ENCODE results near the gene COL11A2. TPM values are rescaled to one million over a fixed set of nuclear protein-coding genes. Genes with fewer than 3 reads are reported as not detected.
"Not testable (repeated sequence)": the region's sequence is repeated elsewhere in the genome, so short reads cannot be mapped to it uniquely, and the experiment has no call there.

COL11A2 gene
- total RNA-seq, 1 experiment from 2014 or later = 2.3 TPM

GRCh38 chr6:33151050-33151449 is 41.2 kb downstream of the COL11A2 start:
- no peak overlapping the region for H2BK15ac ChIP-seq (ENCODE audit: low read depth, low read length)
- no peak for TF ChIP-seq CTCF (conservative IDR thresholded peaks at IDR 0.05)
- no peak overlapping the region for H3K18ac ChIP-seq (ENCODE audit: insufficient read length, low read depth, low read length)
- H2BK120ac ChIP-seq (ENCODE audit: low read depth, low read length, poor library complexity, severe bottlenecking) = no peak overlapping the region
- no peak overlapping the region for H2AK5ac ChIP-seq (ENCODE audit: insufficient read length, low read length)
- H3K27me3 ChIP-seq (ENCODE audit: insufficient read depth, low read length) = no peaks in the 10 kb centered on the region
- no peak overlapping the region for H3K56ac ChIP-seq (ENCODE audit: insufficient read length, low read depth, low read length)
- H3K79me2 ChIP-seq (ENCODE audit: insufficient read depth, low read length) = no peaks in the 10 kb centered on the region
- H4K91ac ChIP-seq (ENCODE audit: insufficient read length, low read depth, low read length) = no peak overlapping the region
- H4K5ac ChIP-seq (ENCODE audit: insufficient read length, low read depth, low read length) = no peak overlapping the region
- no peak overlapping the region for H2BK20ac ChIP-seq (ENCODE audit: low read depth, low read length, poor library complexity, severe bottlenecking)
- H3K9ac ChIP-seq (ENCODE audit: extremely low read depth, insufficient read length, low read length) = no peak overlapping the region
- H3K27ac ChIP-seq (ENCODE audit: insufficient read length, low read depth, low read length) = no peak overlapping the region
- no peaks in the 10 kb centered on the region for H3K23me2 ChIP-seq (ENCODE audit: insufficient read length, low read depth, low read length, poor library complexity, severe bottlenecking)
- H2BK12ac ChIP-seq (ENCODE audit: insufficient read length, low read depth, low read length) = no peak overlapping the region
- no peak for DNase-seq
- no CpG with 5 or more reads among the region's 1 CpG for WGBS (ENCODE audit: extremely low coverage, insufficient read length, low lambda C conversion rate)
- H3K9me3 ChIP-seq (ENCODE audit: control insufficient read depth, low read depth, low read length) = no peaks in the 10 kb centered on the region
- H3K4me1 Mint-ChIP-seq = peaks cover 16 to 17% of the 10 kb centered on the region in 2 experiments
- no peak overlapping the region for H3K4me2 ChIP-seq (ENCODE audit: insufficient read depth, insufficient read length, low read length)
- no peak overlapping the region for H3K23ac ChIP-seq (ENCODE audit: insufficient read length, low read depth, low read length)
- no peak overlapping the region for H3K14ac ChIP-seq (ENCODE audit: insufficient read depth, low read length)
- peaks cover 13 to 16% of the 10 kb centered on the region in 2 experiments for H3K9me3 Mint-ChIP-seq
- H3K4ac ChIP-seq (ENCODE audit: low read depth, low read length) = no peak overlapping the region
- H2AFZ ChIP-seq (ENCODE audit: low read length) = no peak overlapping the region
- no peaks in the 10 kb centered on the region for H3K79me1 ChIP-seq (ENCODE audit: insufficient read depth, low read depth, low read length, poor library complexity, severe bottlenecking)
- peaks cover 17% of the 10 kb centered on the region for H3K27me3 Mint-ChIP-seq (ENCODE audit: low read depth)
- no peaks in the 10 kb centered on the region for H3K4me1 ChIP-seq (ENCODE audit: insufficient read depth, low read length)
- no peak overlapping the region for H3K27ac Mint-ChIP-seq
- no peak overlapping the region for H3K4me3 Mint-ChIP-seq
- H4K20me1 ChIP-seq (ENCODE audit: control insufficient read depth, insufficient read depth, insufficient read length) = no peaks in the 10 kb centered on the region
- H3K36me3 Mint-ChIP-seq (ENCODE audit: insufficient read depth in 1 of 3, low read depth in 3 of 3) = peaks cover 4 to 10% (median 10%) of the 10 kb centered on the region in 3 experiments; a peak in 6 of 7 replicates
- H4K8ac ChIP-seq (replicated peaks; ENCODE audit: insufficient read length, low read depth, low read length) = no peak overlapping the region
- H3T11ph ChIP-seq (ENCODE audit: low read length) = no peak overlapping the region
- no peak overlapping the region for H2BK5ac ChIP-seq (ENCODE audit: insufficient read length, low read length)

- WGBS (ENCODE audit: extremely low coverage, insufficient read length, low lambda C conversion rate) = no CpG with 5 or more reads among the region's 3 CpGs
- not testable (repeated sequence) for H3K23ac ChIP-seq (ENCODE audit: insufficient read length, low read depth, low read length); H3K4ac ChIP-seq (ENCODE audit: low read depth, low read length); DNase-seq; H3K9me3 ChIP-seq (ENCODE audit: control insufficient read depth, low read depth, low read length); H2BK15ac ChIP-seq (ENCODE audit: low read depth, low read length); H3K27me3 ChIP-seq (ENCODE audit: insufficient read depth, low read length); H3K4me2 ChIP-seq (ENCODE audit: insufficient read depth, insufficient read length, low read length); H3K27ac Mint-ChIP-seq; H4K91ac ChIP-seq (ENCODE audit: insufficient read length, low read depth, low read length); H4K8ac ChIP-seq (replicated peaks; ENCODE audit: insufficient read length, low read depth, low read length); H2AFZ ChIP-seq (ENCODE audit: low read length); H3K18ac ChIP-seq (ENCODE audit: insufficient read length, low read depth, low read length); H3K4me3 Mint-ChIP-seq; H3K14ac ChIP-seq (ENCODE audit: insufficient read depth, low read length); H2AK5ac ChIP-seq (ENCODE audit: insufficient read length, low read length); H3T11ph ChIP-seq (ENCODE audit: low read length); H3K23me2 ChIP-seq (ENCODE audit: insufficient read length, low read depth, low read length, poor library complexity, severe bottlenecking); H2BK5ac ChIP-seq (ENCODE audit: insufficient read length, low read length); H3K56ac ChIP-seq (ENCODE audit: insufficient read length, low read depth, low read length); H2BK20ac ChIP-seq (ENCODE audit: low read depth, low read length, poor library complexity, severe bottlenecking); H3K79me2 ChIP-seq (ENCODE audit: insufficient read depth, low read length); H3K27ac ChIP-seq (ENCODE audit: insufficient read length, low read depth, low read length); H4K20me1 ChIP-seq (ENCODE audit: control insufficient read depth, insufficient read depth, insufficient read length); H3K4me1 ChIP-seq (ENCODE audit: insufficient read depth, low read length); H4K5ac ChIP-seq (ENCODE audit: insufficient read length, low read depth, low read length); H2BK12ac ChIP-seq (ENCODE audit: insufficient read length, low read depth, low read length); H3K79me1 ChIP-seq (ENCODE audit: insufficient read depth, low read depth, low read length, poor library complexity, severe bottlenecking); H3K9ac ChIP-seq (ENCODE audit: extremely low read depth, insufficient read length, low read length); H2BK120ac ChIP-seq (ENCODE audit: low read depth, low read length, poor library complexity, severe bottlenecking)
- H3K27me3 Mint-ChIP-seq (ENCODE audit: low read depth) = peaks cover 17% of the 10 kb centered on the region
- H3K9me3 Mint-ChIP-seq = peaks cover 13 to 16% of the 10 kb centered on the region in 2 experiments
- H3K4me1 Mint-ChIP-seq = peaks cover 16 to 17% of the 10 kb centered on the region in 2 experiments
- peaks cover 4 to 10% (median 10%) of the 10 kb centered on the region in 3 experiments; a peak in 6 of 7 replicates for H3K36me3 Mint-ChIP-seq (ENCODE audit: insufficient read depth in 1 of 3, low read depth in 3 of 3)
Observed at GRCh38 chr6:33150560-33150959, 41.7 kb downstream of the COL11A2 start.
